ENCODE data around the gene RTN4RL2. TPM values are rescaled to one million over a fixed set of nuclear protein-coding genes. Genes with fewer than 3 reads are reported as not detected.

The RTN4RL2 gene
- polyA plus RNA-seq, 1 donor from 2014 or later, result 0.66 TPM

- Histone ChIP-seq H3K9me3 (ENCODE audit: low read length) (no peaks in the 10 kb centered on the region), H3K27me3 (ENCODE audit: insufficient read depth, low read depth, low read length) (no peaks in the 10 kb centered on the region), H3F3A (ENCODE audit: insufficient read depth, low read length, poor library complexity, severe bottlenecking) (no peaks in the 10 kb centered on the region), H3K4me2 (ENCODE audit: low read length) (no peak overlapping the region), H2AFZ (ENCODE audit: low read depth, low read length) (no peak overlapping the region), H3K79me2 (replicated peaks; ENCODE audit: insufficient read depth, low read length) (no peaks in the 10 kb centered on the region), H3K36me3 (ENCODE audit: insufficient read depth, low read length) (no peaks in the 10 kb centered on the region), H4K20me1 (ENCODE audit: insufficient read depth) (no peaks in the 10 kb centered on the region), H3K4me3 (ENCODE audit: low read length) (no peak overlapping the region), H3K9me2 (ENCODE audit: insufficient read depth, low read length) (no peaks in the 10 kb centered on the region), H3K27ac (ENCODE audit: low read length) (no peak overlapping the region), H3K9ac (ENCODE audit: low read length) (no peak overlapping the region)
- TF ChIP-seq SMC3 (conservative IDR thresholded peaks at IDR 0.05; ENCODE audit: poor library complexity) (no peak), CTCF (IDR thresholded peaks at IDR 0.05; ENCODE audit: poor library complexity, severe bottlenecking) (no peak), POLR2AphosphoS5 (IDR thresholded peaks at IDR 0.05) (no peak), EP300 (conservative IDR thresholded peaks at IDR 0.05; ENCODE audit: poor library complexity, severe bottlenecking) (no peak), EZH2 (IDR thresholded peaks at IDR 0.05; ENCODE audit: borderline replicate concordance, insufficient read depth, low read length, poor library complexity, severe bottlenecking) (no peak), RAD21 (conservative IDR thresholded peaks at IDR 0.05) (no peak), MXI1 (conservative IDR thresholded peaks at IDR 0.05; ENCODE audit: poor library complexity, severe bottlenecking) (no peak), TAF1 (IDR thresholded peaks at IDR 0.05; ENCODE audit: low read depth) (no peak)
Observed at GRCh38 chr11:57419146-57419545, 41.2 kb upstream of the RTN4RL2 start.

DNA sequence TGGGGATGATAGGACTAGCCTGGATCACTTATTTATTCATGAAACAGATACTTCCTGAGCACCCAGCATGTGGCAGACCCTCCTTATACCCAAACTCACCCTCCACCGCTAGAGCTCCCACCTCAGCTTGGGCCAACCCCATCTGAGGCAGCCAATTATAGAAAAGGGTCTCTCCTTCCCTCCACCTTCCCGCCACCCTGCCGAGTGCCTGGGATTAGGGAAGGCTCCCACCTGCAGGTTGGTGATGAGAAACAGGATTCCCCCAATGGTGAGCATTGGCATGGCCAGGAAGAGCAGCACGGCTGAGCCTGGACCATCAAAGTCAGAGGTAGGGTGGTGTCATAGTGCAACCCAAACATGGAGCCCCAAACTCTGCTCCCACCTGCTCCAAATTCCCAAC, 39.3 kb upstream of the RTN4RL2 start:
- Histone ChIP-seq H3K4me3 (ENCODE audit: low read length) (no peak overlapping the region), H3K36me3 (ENCODE audit: insufficient read depth, low read length) (no peaks in the 10 kb centered on the region), H4K20me1 (ENCODE audit: insufficient read depth) (no peaks in the 10 kb centered on the region), H3K27me3 (ENCODE audit: insufficient read depth, low read depth, low read length) (no peaks in the 10 kb centered on the region), H3K4me2 (ENCODE audit: low read length) (no peak overlapping the region), H3K79me2 (replicated peaks; ENCODE audit: insufficient read depth, low read length) (no peaks in the 10 kb centered on the region), H3K9me2 (ENCODE audit: insufficient read depth, low read length) (no peaks in the 10 kb centered on the region), H3F3A (ENCODE audit: insufficient read depth, low read length, poor library complexity, severe bottlenecking) (no peaks in the 10 kb centered on the region), H2AFZ (ENCODE audit: low read depth, low read length) (no peak overlapping the region), H3K9me3 (ENCODE audit: low read length) (no peaks in the 10 kb centered on the region), H3K27ac (ENCODE audit: low read length) (no peak overlapping the region), H3K9ac (ENCODE audit: low read length) (no peak overlapping the region)
- TF ChIP-seq EZH2 (IDR thresholded peaks at IDR 0.05; ENCODE audit: borderline replicate concordance, insufficient read depth, low read length, poor library complexity, severe bottlenecking), result no peak
- no peak for TF ChIP-seq TAF1 (IDR thresholded peaks at IDR 0.05; ENCODE audit: low read depth)
- no peak for TF ChIP-seq EP300 (conservative IDR thresholded peaks at IDR 0.05; ENCODE audit: poor library complexity, severe bottlenecking)
- TF ChIP-seq POLR2AphosphoS5 (IDR thresholded peaks at IDR 0.05), result no peak
- TF ChIP-seq MXI1 (conservative IDR thresholded peaks at IDR 0.05; ENCODE audit: poor library complexity, severe bottlenecking), result no peak
- no peak for TF ChIP-seq SMC3 (conservative IDR thresholded peaks at IDR 0.05; ENCODE audit: poor library complexity)
- TF ChIP-seq RAD21 (conservative IDR thresholded peaks at IDR 0.05), result no peak
- TF ChIP-seq CTCF (IDR thresholded peaks at IDR 0.05; ENCODE audit: poor library complexity, severe bottlenecking), result no peak
- TF ChIP-seq REST (IDR thresholded peaks at IDR 0.05; ENCODE audit: borderline replicate concordance), result no peak
